Testis (tissue), 5 donors: ENCODE measurements around the gene CEP83. TPM values are rescaled to one million over a fixed set of nuclear protein-coding genes. Genes with fewer than 3 reads are reported as not detected.

ENCODE experiments used
- DNase-seq: peaks from one replicate; pipeline ENCODE4 v3.0.0-alpha.2; 2019
- H3K27ac ChIP-seq, 2 donors: fragments of 200-600 bp; sonication (generic); one replicate each; pipeline ENCODE4 v1.5.1; 2019
- H3K27me3 ChIP-seq: fragments of 200-600 bp; sonication (generic); one replicate; pipeline ENCODE4 v1.5.1; 2019
- H3K36me3 ChIP-seq: fragments of 200-600 bp; sonication (generic); one replicate; pipeline ENCODE4 v1.5.1; 2017; ENCODE audit warnings: low read depth; ENCODE audit errors: missing control alignments
- H3K4me1 ChIP-seq: fragments of 200-600 bp; sonication (generic); one replicate; pipeline ENCODE4 v1.5.1; 2019
- H3K4me3 ChIP-seq, 2 donors: fragments of 200-600 bp; sonication (generic); one replicate each; pipeline ENCODE4 v1.5.1; 2017 to 2019
- H3K9me3 ChIP-seq: fragments of 200-600 bp; sonication (generic); one replicate; pipeline ENCODE4 v1.5.1; 2017
- CTCF ChIP-seq, 3 experiments: fragments of 450-650 bp in 2 of 3; fragments of 200-600 bp in 1 of 3; sonication (generic) in 1 of 3; IDR thresholded peaks; one replicate each; pipeline ENCODE4 v1.5.1; 2016 to 2019; ENCODE audit warnings: antibody characterized with exemption in 3 of 3, mild to moderate bottlenecking in 2 of 3, moderate library complexity in 1 of 3
- POLR2A ChIP-seq: fragments of 450-650 bp; IDR thresholded peaks from one replicate; pipeline ENCODE4 v1.6.1; 2017; ENCODE audit warnings: antibody characterized with exemption, mild to moderate bottlenecking, moderate library complexity
- WGBS, 2 donors: methylation state at CpG; one replicate each; pipeline ENCODE4 v1.1.5; 2018; 5-methylcytosine and 5-hydroxymethylcytosine counted together
- intact Hi-C: fragments of 100-400 bp; cut with DNase I; formaldehyde crosslinking; loops from one replicate; pipeline ENCODE4 v1.15.1; 2023; ENCODE audit warnings: low total_unique reads
- long read RNA-seq, 2 donors: transcript quantifications; one replicate each; lab custom pipeline, GENCODE V29; 2026
- polyA plus RNA-seq: library from polyadenylated mRNA; stranded (reverse); fragments of 350-450 nt; fragmentation: Illumina TruSeq; extraction: RNeasy Lipid Tissue Mini Kit (QIAGEN cat#74804); gene quantifications from one replicate; pipeline ENCODE4 v1.2.3, GENCODE V29; 2014; ENCODE audit warnings: low read depth, low replicate concordance; ENCODE audit not compliant: insufficient read depth
- total RNA-seq, 2 donors: library from RNA; depleted of rRNA; stranded (reverse); fragments of >200 nt; gene quantifications; one replicate each; pipeline ENCODE4 v1.2.3, GENCODE V29; 2016

Gene CEP83, protein sequence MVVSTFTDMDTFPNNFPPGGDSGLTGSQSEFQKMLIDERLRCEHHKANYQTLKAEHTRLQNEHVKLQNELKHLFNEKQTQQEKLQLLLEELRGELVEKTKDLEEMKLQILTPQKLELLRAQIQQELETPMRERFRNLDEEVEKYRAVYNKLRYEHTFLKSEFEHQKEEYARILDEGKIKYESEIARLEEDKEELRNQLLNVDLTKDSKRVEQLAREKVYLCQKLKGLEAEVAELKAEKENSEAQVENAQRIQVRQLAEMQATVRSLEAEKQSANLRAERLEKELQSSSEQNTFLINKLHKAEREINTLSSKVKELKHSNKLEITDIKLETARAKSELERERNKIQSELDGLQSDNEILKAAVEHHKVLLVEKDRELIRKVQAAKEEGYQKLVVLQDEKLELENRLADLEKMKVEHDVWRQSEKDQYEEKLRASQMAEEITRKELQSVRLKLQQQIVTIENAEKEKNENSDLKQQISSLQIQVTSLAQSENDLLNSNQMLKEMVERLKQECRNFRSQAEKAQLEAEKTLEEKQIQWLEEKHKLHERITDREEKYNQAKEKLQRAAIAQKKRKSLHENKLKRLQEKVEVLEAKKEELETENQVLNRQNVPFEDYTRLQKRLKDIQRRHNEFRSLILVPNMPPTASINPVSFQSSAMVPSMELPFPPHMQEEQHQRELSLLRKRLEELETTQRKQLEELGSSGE
- total RNA-seq: 10 to 100 TPM; 48.4 to 64.1 TPM
- 17.9 TPM for polyA plus RNA-seq
- long read RNA-seq, donor 1, partial matches to known transcripts: 0 of 1 reads
- long read RNA-seq, donor 1, other reads (novel, unspliced or antisense): 0 of 1 reads
- long read RNA-seq, donor 2, partial matches to known transcripts: 0 of 2 reads
- long read RNA-seq, donor 2, other reads (novel, unspliced or antisense): 0 of 2 reads

GRCh38 chr12:94459728-94460615 lies at the start of gene CEP83:
TSS of gene CEP83 (minus strand) at chr12:94459867. CDS start at chr12:94412490, 47,377 bp downstream.
- WGBS, 2 donors: 0% methylated on average over 25 to 45 of the region's 77 CpGs
- TF ChIP-seq CTCF (IDR thresholded peaks at IDR 0.05) (no peak), POLR2A (peak; percentile 91)
- intact Hi-C loops: loop anchor here (5.0 kb wide), 1 partner anchor 783 kb away; the partner anchor contains the start of gene CRADD

DNA sequence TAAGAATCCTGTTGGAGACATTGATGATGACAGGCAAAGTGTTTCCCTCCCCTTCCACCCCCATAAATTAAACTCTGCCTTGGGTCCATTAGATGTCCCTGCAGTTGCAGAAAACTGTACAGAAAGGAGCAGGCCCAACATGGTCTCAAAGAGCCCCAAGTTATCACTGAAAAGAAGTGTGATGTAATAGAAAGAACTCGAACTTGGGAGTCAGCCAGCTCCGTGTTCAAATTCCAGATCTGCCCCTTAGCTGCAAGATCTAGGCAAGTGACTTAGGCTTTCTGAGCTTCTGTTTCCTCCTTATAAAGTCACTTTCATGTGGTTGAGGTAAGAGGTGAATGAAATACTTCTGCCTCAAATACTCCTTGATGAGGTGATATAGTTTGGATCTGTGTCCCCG lies 49.6 kb upstream of the CEP83 start:
- no peak for DNase-seq

More at GRCh38 chr12:94459728-94460615, at the start of gene CEP83:
- no peaks in the 10 kb centered on the region for H3K4me1 ChIP-seq
- peak within 1 kb of the TSS; percentile 82 to 87 for H3K4me3 ChIP-seq
- H3K27ac ChIP-seq: peak within 1 kb of the TSS; percentile 92 to 93
- H3K36me3 ChIP-seq: no peaks in the 10 kb centered on the region
- DNase-seq: peak; percentile 98
- H3K27me3 ChIP-seq: no peaks in the 10 kb centered on the region
- H3K9me3 ChIP-seq: no peaks in the 10 kb centered on the region

DNA sequence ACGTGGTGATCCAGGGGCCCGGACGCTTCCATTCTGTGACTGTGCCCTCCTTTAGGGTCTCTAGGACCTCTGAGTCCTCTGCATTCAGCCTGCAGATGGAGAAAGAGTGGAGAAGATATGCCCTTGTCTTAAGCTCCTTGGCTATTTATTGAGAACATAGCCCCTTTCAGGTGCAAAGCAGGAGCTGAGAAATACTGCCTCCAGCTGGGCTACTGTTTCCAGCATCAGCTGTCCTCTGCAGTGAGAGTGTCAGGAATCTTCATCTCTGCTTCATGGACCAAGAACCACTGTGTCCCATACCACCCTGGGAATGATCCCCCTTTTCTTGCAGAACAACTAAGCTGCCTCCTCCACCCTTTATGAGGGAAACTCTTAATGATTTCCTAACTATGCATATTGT lies 47.8 kb upstream of the CEP83 start:
- no peaks in the 10 kb centered on the region for H3K27me3 ChIP-seq
- H3K27ac ChIP-seq: no peak overlapping the region
- H3K36me3 ChIP-seq: no peaks in the 10 kb centered on the region
- H3K4me3 ChIP-seq: no peak overlapping the region
- WGBS, 2 donors: 94 to 100% methylated on average over 3 of the region's 3 CpGs
- intact Hi-C loops: no loop called here
- no peak for DNase-seq
- no peaks in the 10 kb centered on the region for H3K9me3 ChIP-seq
- no peaks in the 10 kb centered on the region for H3K4me1 ChIP-seq
- TF ChIP-seq CTCF (IDR thresholded peaks at IDR 0.05) (no peak), POLR2A (no peak)

More for the DNA sequence above, 49.6 kb upstream of the CEP83 start:
- intact Hi-C loops: no loop called here
- 82 to 90% methylated on average over 3 of the region's 3 CpGs for WGBS, 2 donors
- no peak overlapping the region for H3K4me3 ChIP-seq
- no peaks in the 10 kb centered on the region for H3K4me1 ChIP-seq
- no peaks in the 10 kb centered on the region for H3K27me3 ChIP-seq
- TF ChIP-seq POLR2A (no peak), CTCF (IDR thresholded peaks at IDR 0.05) (no peak)
- no peaks in the 10 kb centered on the region for H3K36me3 ChIP-seq
- H3K27ac ChIP-seq: no peak overlapping the region
- no peaks in the 10 kb centered on the region for H3K9me3 ChIP-seq

DNA sequence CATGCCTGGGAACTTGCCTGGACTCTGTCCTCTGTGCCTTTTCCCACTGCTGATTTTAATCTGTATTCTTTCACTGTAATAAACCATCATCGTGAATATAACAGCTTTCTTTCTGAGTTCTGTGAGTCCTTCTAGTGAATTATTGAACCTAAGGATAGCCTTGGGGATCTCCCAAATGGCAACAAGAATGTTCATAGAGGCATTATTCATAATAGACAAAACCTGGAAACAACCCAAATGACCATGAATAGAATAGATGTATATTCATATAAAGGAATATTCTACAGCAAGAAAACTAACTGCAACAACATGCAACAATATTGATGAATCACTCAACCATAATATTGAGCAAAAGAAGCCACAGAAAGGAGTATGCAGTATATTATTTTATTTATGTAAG lies 44.7 kb upstream of the CEP83 start:
- TF ChIP-seq POLR2A: no peak
- no peak for TF ChIP-seq CTCF (IDR thresholded peaks at IDR 0.05)
- H3K4me3 ChIP-seq: no peak overlapping the region
- no peaks in the 10 kb centered on the region for H3K9me3 ChIP-seq
- intact Hi-C loops: no loop called here
- H3K4me1 ChIP-seq: no peaks in the 10 kb centered on the region
- no peak overlapping the region for H3K27ac ChIP-seq
- no peaks in the 10 kb centered on the region for H3K36me3 ChIP-seq
- H3K27me3 ChIP-seq: no peaks in the 10 kb centered on the region
- WGBS, 2 donors: 82 to 95% methylated on average over 1 of the region's 1 CpG
- DNase-seq: no peak
